NB4 (cell line): ENCODE measurements around the gene EIF3J.
A peak's percentile ranks its signal among the peaks of the same experiment; 100 is the strongest.
"Not testable (repeated sequence)": the region's sequence is repeated elsewhere in the genome, so short reads cannot be mapped to it uniquely, and the experiment has no call there.

Source experiments
- DNase-seq: peaks from one replicate; pipeline ENCODE4 v3.0.0; 2010; ENCODE audit warnings: low read depth
- H3K4me3 ChIP-seq: one replicate; pipeline ENCODE4 v1.5.1; 2011; ENCODE audit warnings: mild to moderate bottlenecking, low read depth, low read length, moderate library complexity
- CTCF ChIP-seq: IDR thresholded peaks from one replicate; pipeline ENCODE4 v1.5.1; 2012; ENCODE audit warnings: low read depth, low read length
- MAX ChIP-seq: IDR thresholded peaks from 2 replicates; pipeline ENCODE4 v1.6.1; 2011; ENCODE audit warnings: low read depth, low read length
- MYC ChIP-seq: IDR thresholded peaks from 2 replicates; pipeline ENCODE4 v1.6.1; 2011; ENCODE audit warnings: low read depth, low read length
- POLR2A ChIP-seq: IDR thresholded peaks from 2 replicates; pipeline ENCODE4 v1.6.1; 2011; ENCODE audit warnings: mild to moderate bottlenecking; ENCODE audit not compliant: insufficient read length; ENCODE audit errors: extremely low read depth

The EIF3J gene

GRCh38 chr15:44525018-44525417, 11.9 kb upstream of the EIF3J start:
- no peak for DNase-seq
- no peak overlapping the region for H3K4me3 ChIP-seq
- TF ChIP-seq MYC, result no peak
- TF ChIP-seq CTCF, result no peak
- TF ChIP-seq POLR2A, result no peak
- no peak for TF ChIP-seq MAX

GRCh38 chr15:44527241-44527640, 9.7 kb upstream of the EIF3J start:
- no peak overlapping the region for H3K4me3 ChIP-seq
- no peak for DNase-seq
- TF ChIP-seq MAX (no peak), CTCF (no peak), POLR2A (no peak), MYC (no peak)

GRCh38 chr15:44529864-44530604, 6.9 kb upstream of the EIF3J start:
- no peak overlapping the region for H3K4me3 ChIP-seq
- no peak for TF ChIP-seq POLR2A
- no peak for TF ChIP-seq CTCF
- TF ChIP-seq MYC, result no peak
- TF ChIP-seq MAX, result no peak
- DNase-seq, result no peak

- no peak for DNase-seq
- no peak overlapping the region for H3K4me3 ChIP-seq
- TF ChIP-seq MYC (no peak), MAX (no peak)
These were observed 6.3 kb upstream of the EIF3J start for GRCh38 chr15:44530653-44531052.

- DNase-seq, H3K4me3 ChIP-seq: not testable (repeated sequence)
These were observed 4.7 kb upstream of the EIF3J start for GRCh38 chr15:44532275-44532674.

- no peak for DNase-seq
- H3K4me3 ChIP-seq, result no peak overlapping the region
- TF ChIP-seq MYC (no peak), MAX (no peak), CTCF (peak; percentile 0), POLR2A (no peak)
These were observed 4.3 kb upstream of the EIF3J start for GRCh38 chr15:44532689-44533088.

GRCh38 chr15:44535092-44535491, 1.9 kb upstream of the EIF3J start:
- no peak for TF ChIP-seq MAX
- TF ChIP-seq MYC, result no peak
- TF ChIP-seq POLR2A, result no peak
- no peak for TF ChIP-seq CTCF
- peak overlapping the region; percentile 82 for H3K4me3 ChIP-seq
- no peak for DNase-seq
